Hepatic stellate cell (primary cell): ENCODE measurements around the gene BICDL1.
A peak's percentile ranks its signal among the peaks of the same experiment; 100 is the strongest.
"Not testable (repeated sequence)": the region's sequence is repeated elsewhere in the genome, so short reads cannot be mapped to it uniquely, and the experiment has no call there.

Experiments
- DNase-seq: peaks from one replicate; pipeline ENCODE4 v3.0.0; 2011; ENCODE audit warnings: low spot score

The BICDL1 gene

GRCh38 chr12:119988472-119989360 lies at the start of gene BICDL1:
TSS of gene BICDL1 (plus strand) at chr12:119989236. CDS start at chr12:119989869, 633 bp downstream.
- peak; percentile 45 for DNase-seq

- no peak for DNase-seq
Observed at GRCh38 chr12:119940897-119941296, 48.1 kb upstream of the BICDL1 start.

- no peak for DNase-seq
Observed at GRCh38 chr12:119942386-119942785, 46.6 kb upstream of the BICDL1 start.

- no peak for DNase-seq
Observed at GRCh38 chr12:119946213-119946612, 42.8 kb upstream of the BICDL1 start.

GRCh38 chr12:119949145-119949544 lies 39.9 kb upstream of the BICDL1 start:
- DNase-seq: no peak

GRCh38 chr12:119949594-119949993 lies 39.4 kb upstream of the BICDL1 start:
- DNase-seq: no peak

GRCh38 chr12:119956047-119956446 lies 33.0 kb upstream of the BICDL1 start:
- DNase-seq: no peak

- no peak for DNase-seq
Observed at GRCh38 chr12:119957135-119957534, 31.9 kb upstream of the BICDL1 start.

- DNase-seq: no peak
Observed at GRCh38 chr12:119959435-119959834, 29.6 kb upstream of the BICDL1 start.

- DNase-seq: no peak
Observed at GRCh38 chr12:119964123-119964522, 24.9 kb upstream of the BICDL1 start.

GRCh38 chr12:119964929-119965328 lies 24.1 kb upstream of the BICDL1 start:
- DNase-seq: no peak

- no peak for DNase-seq
Observed at GRCh38 chr12:119980242-119980641, 8.8 kb upstream of the BICDL1 start.

- not testable (repeated sequence) for DNase-seq
Observed at GRCh38 chr12:119980702-119981101, 8.3 kb upstream of the BICDL1 start.

- DNase-seq: peak; percentile 42
Observed at GRCh38 chr12:119989361-119989730, 310 bp downstream of the BICDL1 start.

- DNase-seq: peak; percentile 63
Observed at GRCh38 chr12:119989731-119990381, 820 bp downstream of the BICDL1 start.

GRCh38 chr12:119990382-119990874 lies 1.4 kb downstream of the BICDL1 start:
- DNase-seq: no peak

GRCh38 chr12:119992129-119992705 lies 3.2 kb downstream of the BICDL1 start:
- DNase-seq: no peak

- DNase-seq: no peak
Observed at GRCh38 chr12:119994892-119995658, 6.0 kb downstream of the BICDL1 start.

- DNase-seq: no peak
Observed at GRCh38 chr12:119996417-119996816, 7.4 kb downstream of the BICDL1 start.

- no peak for DNase-seq
Observed at GRCh38 chr12:119998471-119999245, 9.6 kb downstream of the BICDL1 start.

- DNase-seq: no peak
Observed at GRCh38 chr12:120000556-120000955, 11.5 kb downstream of the BICDL1 start.
